Measurements from ENCODE around the gene MYG1.

DNA sequence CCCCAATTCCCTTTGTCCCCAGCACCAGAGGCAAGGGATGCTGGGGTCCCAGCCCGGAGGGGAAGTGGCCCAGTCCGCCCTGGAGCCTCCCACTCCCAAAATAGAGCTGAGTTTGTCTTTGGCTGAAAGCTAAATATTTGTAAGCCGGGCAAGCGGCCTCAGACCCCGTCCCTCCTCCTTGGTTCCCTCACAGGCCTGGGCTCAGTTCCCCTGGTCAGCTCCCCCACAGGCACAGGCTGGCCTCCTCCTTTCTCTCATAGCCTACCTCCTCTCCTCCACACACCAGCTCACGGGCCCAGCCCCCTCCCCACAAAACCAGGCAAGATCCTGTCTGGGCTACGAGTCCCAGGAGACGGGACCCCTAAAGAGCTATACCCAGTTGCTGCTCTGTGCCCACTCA, 35.3 kb downstream of the MYG1 start:
- TF ChIP-seq EZH2 (IDR thresholded peaks at IDR 0.05), result no peak
- TF ChIP-seq POLR2AphosphoS5 (IDR thresholded peaks at IDR 0.05; ENCODE audit: borderline replicate concordance, low read depth, low read length), result no peak

Data from SK-N-MC (cell line).